Prostate gland (tissue), 2 donors: Measurements from ENCODE around the gene UNC13D. TPM values are rescaled to one million over a fixed set of nuclear protein-coding genes. Genes with fewer than 3 reads are reported as not detected.

Experiments
- DNase-seq: peaks from one replicate; pipeline ENCODE4 v3.0.0-alpha.2; 2019; ENCODE audit warnings: low spot score
- H3K27ac ChIP-seq, 2 donors: fragments of 200-600 bp; sonication (generic); 2 replicates each; pipeline ENCODE4 v1.5.1; 2017 to 2019
- H3K27me3 ChIP-seq: fragments of 200-600 bp; sonication (generic); replicated peaks from 2 replicates; pipeline ENCODE4 v1.5.1; 2019; ENCODE audit not compliant: insufficient read depth
- H3K36me3 ChIP-seq, 2 donors: fragments of 200-600 bp; sonication (generic); 1 replicate in 1 of 2; 2 replicates in 1 of 2; pipeline versions ENCODE4 v1.5.1 to v1.8.1; 2017 to 2019
- H3K4me1 ChIP-seq: fragments of 200-600 bp; sonication (generic); replicated peaks from 2 replicates; pipeline ENCODE4 v1.5.1; 2019
- H3K4me3 ChIP-seq, 2 donors: fragments of 200-600 bp; sonication (generic); 2 replicates each; pipeline ENCODE4 v1.5.1; 2017 to 2019
- H3K9me3 ChIP-seq: fragments of 200-600 bp; sonication (generic); 2 replicates; pipeline ENCODE4 v1.5.1; 2017
- POLR2A ChIP-seq: fragments of 450-650 bp; IDR thresholded peaks from one replicate; pipeline ENCODE4 v1.6.1; 2016; ENCODE audit warnings: antibody characterized with exemption, mild to moderate bottlenecking
- POLR2AphosphoS5 ChIP-seq: sonication (generic); formaldehyde crosslinking; IDR thresholded peaks from one replicate; pipeline ENCODE4 v1.6.1; 2017; ENCODE audit warnings: antibody characterized with exemption
- WGBS: methylation state at CpG from one replicate; pipeline ENCODE4 v1.1.5; 2018; 5-methylcytosine and 5-hydroxymethylcytosine counted together
- intact Hi-C: fragments of 100-400 bp; cut with DNase I; formaldehyde crosslinking; loops from one replicate; pipeline ENCODE4 v1.14.2; 2022
- total RNA-seq, 2 donors: library from RNA; depleted of rRNA; stranded (reverse); fragments of >200 nt; gene quantifications; one replicate each; pipeline ENCODE4 v1.1.0, GENCODE V29; 2016
- TF ChIP-seq, protein P1 (sequence below), 4 experiments: fragments of 200-600 bp in 2 of 4; fragments of 450-650 bp in 2 of 4; sonication (generic) in 2 of 4; IDR thresholded peaks; 1 replicate in 3 of 4; 2 replicates in 1 of 4; pipeline ENCODE4 v1.5.1; 2016 to 2019; ENCODE audit warnings: antibody characterized with exemption in 4 of 4, mild to moderate bottlenecking in 2 of 4, moderate library complexity in 2 of 4

The UNC13D gene
- total RNA-seq, 2 donors from 2014 or later, result 2.9 to 16.2 TPM

DNA sequence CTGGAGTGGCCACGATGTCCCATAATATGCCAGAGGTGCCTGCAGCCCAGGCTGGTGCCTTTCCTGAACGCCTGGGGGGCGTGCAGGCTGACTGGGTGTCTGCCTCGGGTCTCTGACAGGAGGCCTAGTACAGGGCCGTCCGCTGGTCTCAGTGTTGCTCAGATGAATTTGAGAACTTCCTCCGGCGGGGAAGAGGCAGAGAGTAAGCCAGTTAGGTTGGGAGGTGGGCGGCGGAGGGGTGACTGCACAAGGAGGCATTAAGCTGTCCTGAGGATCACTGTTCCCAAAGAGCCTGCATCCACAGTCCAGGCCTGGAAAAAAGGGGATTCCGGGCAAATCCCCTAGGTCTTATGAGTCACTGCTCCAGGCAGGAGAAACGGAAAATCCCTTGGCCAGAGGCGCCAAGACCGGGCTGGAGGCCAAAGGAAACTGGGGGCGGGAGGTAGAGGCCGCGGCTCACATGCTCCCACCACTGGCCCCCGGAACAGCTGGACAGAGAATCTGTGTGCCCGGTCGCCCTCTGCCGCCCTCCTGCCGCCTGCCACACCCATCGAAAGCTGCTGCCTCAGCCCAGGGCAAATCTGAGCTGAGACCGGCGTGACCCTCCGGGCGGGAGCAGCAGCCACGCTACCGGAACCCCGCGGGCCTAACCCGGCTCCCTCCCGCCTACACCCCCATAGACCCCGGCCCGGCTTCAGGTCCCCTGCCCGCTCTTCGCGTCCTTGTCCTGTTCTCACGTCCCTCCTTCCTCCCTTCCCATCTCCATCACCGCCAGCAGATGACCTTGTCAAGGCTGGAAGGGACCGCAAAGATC is 32.9 kb upstream of the UNC13D start:
- H3K27me3 ChIP-seq, result no peaks in the 10 kb centered on the region
- peaks cover 28% of the 10 kb centered on the region for H3K4me1 ChIP-seq
- intact Hi-C loops, result loop anchor here (5.0 kb wide), 1 partner anchor 90 kb away; no protein-coding TSS in a partner anchor
- no peaks in the 10 kb centered on the region for H3K36me3 ChIP-seq
- H3K27ac ChIP-seq, result peak overlapping the region; percentile 91
- peak; percentile 86 for TF ChIP-seq POLR2AphosphoS5
- TF ChIP-seq POLR2A, result peak; percentile 50
- TF ChIP-seq, protein P1, sequence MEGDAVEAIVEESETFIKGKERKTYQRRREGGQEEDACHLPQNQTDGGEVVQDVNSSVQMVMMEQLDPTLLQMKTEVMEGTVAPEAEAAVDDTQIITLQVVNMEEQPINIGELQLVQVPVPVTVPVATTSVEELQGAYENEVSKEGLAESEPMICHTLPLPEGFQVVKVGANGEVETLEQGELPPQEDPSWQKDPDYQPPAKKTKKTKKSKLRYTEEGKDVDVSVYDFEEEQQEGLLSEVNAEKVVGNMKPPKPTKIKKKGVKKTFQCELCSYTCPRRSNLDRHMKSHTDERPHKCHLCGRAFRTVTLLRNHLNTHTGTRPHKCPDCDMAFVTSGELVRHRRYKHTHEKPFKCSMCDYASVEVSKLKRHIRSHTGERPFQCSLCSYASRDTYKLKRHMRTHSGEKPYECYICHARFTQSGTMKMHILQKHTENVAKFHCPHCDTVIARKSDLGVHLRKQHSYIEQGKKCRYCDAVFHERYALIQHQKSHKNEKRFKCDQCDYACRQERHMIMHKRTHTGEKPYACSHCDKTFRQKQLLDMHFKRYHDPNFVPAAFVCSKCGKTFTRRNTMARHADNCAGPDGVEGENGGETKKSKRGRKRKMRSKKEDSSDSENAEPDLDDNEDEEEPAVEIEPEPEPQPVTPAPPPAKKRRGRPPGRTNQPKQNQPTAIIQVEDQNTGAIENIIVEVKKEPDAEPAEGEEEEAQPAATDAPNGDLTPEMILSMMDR (IDR thresholded peaks at IDR 0.05), result peak in 1 of 4 experiments; percentile 17
- peak; percentile 75 for DNase-seq
- 5% methylated on average over 40 of the region's 41 CpGs for WGBS
- no peaks in the 10 kb centered on the region for H3K9me3 ChIP-seq
- H3K4me3 ChIP-seq, result peak overlapping the region; percentile 47 to 53

- TF ChIP-seq POLR2AphosphoS5 (peak; percentile 83), POLR2A (peak; percentile 52)
- TF ChIP-seq, protein P1 (IDR thresholded peaks at IDR 0.05), result peak in 3 of 4 experiments; percentile 11 to 39 (median 14)
- H3K4me3 ChIP-seq, result peak overlapping the region; percentile 9 to 53
Observed at GRCh38 chr17:75876190-75876937, 32.2 kb upstream of the UNC13D start.

DNA sequence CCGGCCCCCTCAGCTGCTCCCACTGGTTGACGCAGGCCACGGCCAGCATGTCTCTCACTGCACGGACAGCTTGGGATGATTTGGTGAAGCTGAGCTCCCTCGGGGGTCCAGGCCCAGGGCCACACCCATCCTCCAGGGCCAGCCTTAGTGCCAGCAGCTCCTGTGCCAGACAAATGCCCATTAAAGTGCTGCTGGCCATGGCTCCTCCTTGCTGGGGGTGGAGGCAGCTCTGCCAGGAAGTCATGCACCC is 31.7 kb upstream of the UNC13D start:
- Histone ChIP-seq H3K4me3 (peak overlapping the region; percentile 9 to 53), H3K27me3 (no peaks in the 10 kb centered on the region), H3K36me3 (no peaks in the 10 kb centered on the region), H3K27ac (peak overlapping the region; percentile 91), H3K9me3 (no peaks in the 10 kb centered on the region), H3K4me1 (peaks cover 28% of the 10 kb centered on the region)
- DNase-seq, result peak; percentile 84
- TF ChIP-seq, protein P1 (IDR thresholded peaks at IDR 0.05), result no peak
- TF ChIP-seq POLR2A (no peak), POLR2AphosphoS5 (no peak)
- WGBS, result 15% methylated on average over 5 of the region's 5 CpGs
- intact Hi-C loops, result loop anchor here (5.0 kb wide), 1 partner anchor 89 kb away; no protein-coding TSS in a partner anchor

More at GRCh38 chr17:75876190-75876937, 32.2 kb upstream of the UNC13D start:
- DNase-seq, result no peak
- 12% methylated on average over 25 of the region's 26 CpGs for WGBS
- intact Hi-C loops, result loop anchor here (5.0 kb wide), 1 partner anchor 89 kb away; no protein-coding TSS in a partner anchor
- Histone ChIP-seq H3K36me3 (no peaks in the 10 kb centered on the region), H3K9me3 (no peaks in the 10 kb centered on the region), H3K4me1 (peaks cover 28% of the 10 kb centered on the region), H3K27ac (peak overlapping the region; percentile 91), H3K27me3 (no peaks in the 10 kb centered on the region)

- Histone ChIP-seq H3K9me3 (no peaks in the 10 kb centered on the region), H3K36me3 (no peaks in the 10 kb centered on the region), H3K4me3 (no peak overlapping the region), H3K27me3 (no peaks in the 10 kb centered on the region), H3K4me1 (peaks cover 28% of the 10 kb centered on the region), H3K27ac (peak overlapping the region; percentile 91)
- intact Hi-C loops, result loop anchor here (5.0 kb wide), 1 partner anchor 88 kb away; no protein-coding TSS in a partner anchor
- TF ChIP-seq, protein P1 (IDR thresholded peaks at IDR 0.05), result no peak
- TF ChIP-seq POLR2A (no peak), POLR2AphosphoS5 (no peak)
- 33% methylated on average over 14 of the region's 18 CpGs for WGBS
- DNase-seq, result peak; percentile 74
Observed at GRCh38 chr17:75875182-75875939, 31.2 kb upstream of the UNC13D start.
